Nephron progenitor cell (in vitro differentiated cells): ENCODE measurements around the gene DMRTB1.

ENCODE experiments used
- DNase-seq: peaks from one replicate; pipeline ENCODE4 v3.0.0; 2021
- H3K27ac Mint-ChIP-seq: 2 replicates; pipeline ENCODE4 v1.8.0; 2021; ENCODE audit warnings: mild to moderate bottlenecking, moderate library complexity, mixed read lengths
- H3K27me3 Mint-ChIP-seq: 2 replicates; pipeline ENCODE4 v1.8.0; 2021; ENCODE audit warnings: mild to moderate bottlenecking, low read depth, mixed read lengths; ENCODE audit not compliant: poor library complexity
- H3K36me3 Mint-ChIP-seq: 2 replicates; pipeline ENCODE4 v1.8.0; 2021; ENCODE audit warnings: low read depth, mixed read lengths
- H3K4me1 Mint-ChIP-seq: 2 replicates; pipeline ENCODE4 v1.8.0; 2021; ENCODE audit warnings: mixed read lengths
- H3K4me3 Mint-ChIP-seq: 2 replicates; pipeline ENCODE4 v1.8.0; 2021; ENCODE audit warnings: mild to moderate bottlenecking, moderate library complexity, mixed read lengths
- H3K9me3 Mint-ChIP-seq: 2 replicates; pipeline ENCODE4 v1.8.0; 2021; ENCODE audit warnings: mild to moderate bottlenecking, moderate library complexity, mixed read lengths
- CTCF ChIP-seq: fragments of 200-600 bp; sonication (generic); IDR thresholded peaks from 2 replicates; pipeline ENCODE4 v1.5.0; 2021; ENCODE audit warnings: antibody characterized with exemption

The DMRTB1 gene

GRCh38 chr1:53469373-53469772 lies 10.2 kb downstream of the DMRTB1 start:
- no peaks in the 10 kb centered on the region for H3K9me3 Mint-ChIP-seq
- TF ChIP-seq CTCF, result no peak
- peaks cover 53% of the 10 kb centered on the region for H3K4me1 Mint-ChIP-seq
- peaks cover 6% of the 10 kb centered on the region for H3K27me3 Mint-ChIP-seq
- H3K36me3 Mint-ChIP-seq, result no peaks in the 10 kb centered on the region
- no peak overlapping the region for H3K27ac Mint-ChIP-seq
- DNase-seq, result no peak
- no peak overlapping the region for H3K4me3 Mint-ChIP-seq

DNA sequence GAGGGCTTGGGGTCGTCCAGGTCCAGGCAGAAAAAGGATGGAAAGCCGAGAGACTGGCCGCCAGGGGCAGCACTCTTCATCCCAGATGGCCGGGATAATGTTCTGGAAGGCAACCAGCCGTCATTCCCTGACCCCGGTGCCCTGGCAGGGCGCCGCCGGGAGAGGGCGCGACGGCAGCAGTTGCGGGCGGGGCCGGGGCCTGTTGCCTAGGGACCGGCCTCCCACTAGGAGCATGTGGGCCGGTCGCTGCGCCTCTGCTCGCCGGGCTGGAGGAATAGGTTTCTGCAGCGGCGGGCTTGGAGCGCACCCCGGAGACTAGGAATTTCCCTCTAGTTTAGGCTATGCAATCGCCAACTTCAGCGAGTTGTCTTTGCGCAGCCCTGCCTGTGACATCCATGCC lies 11.0 kb downstream of the DMRTB1 start:
- Mint-ChIP-seq H3K27ac (no peak overlapping the region), H3K36me3 (no peaks in the 10 kb centered on the region), H3K4me3 (peak overlapping the region; percentile 26), H3K27me3 (peaks cover 9% of the 10 kb centered on the region), H3K9me3 (no peaks in the 10 kb centered on the region), H3K4me1 (peaks cover 48% of the 10 kb centered on the region)
- TF ChIP-seq CTCF, result peak; percentile 97
- DNase-seq, result peak; percentile 94

- no peaks in the 10 kb centered on the region for H3K36me3 Mint-ChIP-seq
- DNase-seq, result no peak
- peak overlapping the region; percentile 26 for H3K4me3 Mint-ChIP-seq
- no peak overlapping the region for H3K27ac Mint-ChIP-seq
- H3K4me1 Mint-ChIP-seq, result peaks cover 48% of the 10 kb centered on the region
- no peaks in the 10 kb centered on the region for H3K9me3 Mint-ChIP-seq
- H3K27me3 Mint-ChIP-seq, result peaks cover 9% of the 10 kb centered on the region
- TF ChIP-seq CTCF, result no peak
Measured at GRCh38 chr1:53470584-53470983, 11.4 kb downstream of the DMRTB1 start.

DNA sequence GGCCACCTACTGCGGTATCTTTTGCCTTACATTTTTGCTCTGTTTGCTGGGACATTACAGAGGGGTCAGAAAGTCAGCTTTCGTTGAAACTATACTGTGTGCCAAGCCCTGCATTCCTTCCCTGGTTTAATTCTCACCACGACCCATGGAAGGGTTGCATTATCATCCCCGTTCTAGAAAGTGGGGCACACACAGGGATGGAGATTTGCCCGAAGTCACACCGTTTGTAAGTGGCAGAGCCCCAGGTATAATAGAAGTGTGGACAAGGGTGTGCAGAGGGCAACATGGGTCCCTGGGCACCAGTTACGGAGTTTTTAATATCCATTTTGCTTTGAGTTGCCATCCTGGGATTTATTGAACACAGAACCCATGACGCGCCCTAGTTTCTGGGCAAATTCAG lies 11.8 kb downstream of the DMRTB1 start:
- H3K27me3 Mint-ChIP-seq, result peaks cover 10% of the 10 kb centered on the region
- no peaks in the 10 kb centered on the region for H3K9me3 Mint-ChIP-seq
- no peak for TF ChIP-seq CTCF
- no peak overlapping the region for H3K27ac Mint-ChIP-seq
- H3K36me3 Mint-ChIP-seq, result no peaks in the 10 kb centered on the region
- peak overlapping the region; percentile 26 for H3K4me3 Mint-ChIP-seq
- H3K4me1 Mint-ChIP-seq, result peaks cover 48% of the 10 kb centered on the region
- no peak for DNase-seq

DNA sequence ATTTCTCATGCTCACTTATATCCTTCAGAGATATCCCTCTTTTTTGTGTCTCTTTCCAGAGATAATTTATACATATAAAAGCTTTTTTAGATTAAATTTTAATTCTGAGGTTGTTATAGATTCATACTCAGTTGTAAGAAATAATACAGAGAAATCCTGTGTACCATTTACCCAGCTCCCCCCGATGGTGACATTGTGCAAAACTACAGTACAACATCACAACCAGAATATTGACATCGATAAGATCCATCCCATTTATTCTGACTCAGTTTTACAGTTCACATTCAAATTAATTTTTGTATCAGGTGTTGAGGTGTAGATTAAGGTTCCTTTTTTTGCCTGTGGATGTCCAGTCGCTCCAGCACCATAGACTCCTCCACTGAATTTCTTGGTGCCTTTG lies 14.3 kb downstream of the DMRTB1 start:
- H3K4me3 Mint-ChIP-seq, result no peak overlapping the region
- peaks cover 12% of the 10 kb centered on the region for H3K27me3 Mint-ChIP-seq
- no peak for DNase-seq
- peaks cover 31% of the 10 kb centered on the region for H3K4me1 Mint-ChIP-seq
- TF ChIP-seq CTCF, result no peak
- H3K9me3 Mint-ChIP-seq, result no peaks in the 10 kb centered on the region
- H3K36me3 Mint-ChIP-seq, result no peaks in the 10 kb centered on the region
- no peak overlapping the region for H3K27ac Mint-ChIP-seq

- H3K36me3 Mint-ChIP-seq, result no peaks in the 10 kb centered on the region
- no peak overlapping the region for H3K27ac Mint-ChIP-seq
- H3K27me3 Mint-ChIP-seq, result peaks cover 23% of the 10 kb centered on the region
- no peak for DNase-seq
- no peaks in the 10 kb centered on the region for H3K9me3 Mint-ChIP-seq
- no peak overlapping the region for H3K4me3 Mint-ChIP-seq
- H3K4me1 Mint-ChIP-seq, result peaks cover 20% of the 10 kb centered on the region
- TF ChIP-seq CTCF, result no peak
Measured at GRCh38 chr1:53475664-53476063, 16.5 kb downstream of the DMRTB1 start.
